ENCODE results near the gene FAM227A.

Gene FAM227A

DNA sequence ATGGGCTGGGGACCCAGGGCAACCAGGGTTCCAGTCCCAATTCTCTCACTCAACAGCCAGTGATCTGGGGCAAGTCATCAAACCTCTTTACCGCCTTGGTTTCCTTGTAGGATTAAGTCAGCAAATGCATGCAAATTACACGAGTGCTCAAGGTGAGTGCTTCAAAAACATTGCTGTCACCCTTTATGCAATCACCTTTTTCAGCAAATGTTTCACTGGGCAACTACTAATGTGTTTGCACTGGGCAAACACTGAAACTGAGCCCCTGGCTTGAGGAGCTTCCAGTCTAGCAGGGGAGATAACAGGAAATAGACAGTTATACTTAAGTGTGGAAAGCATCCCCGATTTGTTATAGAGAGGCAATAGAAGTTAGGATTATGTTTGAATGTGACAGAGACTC lies 48.5 kb downstream of the FAM227A start:
- no peak for TF ChIP-seq EGR1 (IDR thresholded peaks at IDR 0.05)
- TF ChIP-seq, protein P1, sequence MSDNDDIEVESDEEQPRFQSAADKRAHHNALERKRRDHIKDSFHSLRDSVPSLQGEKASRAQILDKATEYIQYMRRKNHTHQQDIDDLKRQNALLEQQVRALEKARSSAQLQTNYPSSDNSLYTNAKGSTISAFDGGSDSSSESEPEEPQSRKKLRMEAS (IDR thresholded peaks at IDR 0.05): no peak
- no peak for TF ChIP-seq TAF1 (IDR thresholded peaks at IDR 0.05; ENCODE audit: low read depth)
- TF ChIP-seq EP300 (IDR thresholded peaks at IDR 0.05; ENCODE audit: borderline replicate concordance): no peak
- TF ChIP-seq ZBTB7A (IDR thresholded peaks at IDR 0.05; ENCODE audit: low read depth): no peak
- TF ChIP-seq, protein P2, sequence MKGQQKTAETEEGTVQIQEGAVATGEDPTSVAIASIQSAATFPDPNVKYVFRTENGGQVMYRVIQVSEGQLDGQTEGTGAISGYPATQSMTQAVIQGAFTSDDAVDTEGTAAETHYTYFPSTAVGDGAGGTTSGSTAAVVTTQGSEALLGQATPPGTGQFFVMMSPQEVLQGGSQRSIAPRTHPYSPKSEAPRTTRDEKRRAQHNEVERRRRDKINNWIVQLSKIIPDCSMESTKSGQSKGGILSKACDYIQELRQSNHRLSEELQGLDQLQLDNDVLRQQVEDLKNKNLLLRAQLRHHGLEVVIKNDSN (IDR thresholded peaks at IDR 0.05): no peak
- TF ChIP-seq TCF12 (IDR thresholded peaks at IDR 0.05; ENCODE audit: low read depth): no peak
- TF ChIP-seq CREB1 (IDR thresholded peaks at IDR 0.05; ENCODE audit: low read depth): no peak
- TF ChIP-seq CEBPB (IDR thresholded peaks at IDR 0.05): no peak
- TF ChIP-seq, protein P3, sequence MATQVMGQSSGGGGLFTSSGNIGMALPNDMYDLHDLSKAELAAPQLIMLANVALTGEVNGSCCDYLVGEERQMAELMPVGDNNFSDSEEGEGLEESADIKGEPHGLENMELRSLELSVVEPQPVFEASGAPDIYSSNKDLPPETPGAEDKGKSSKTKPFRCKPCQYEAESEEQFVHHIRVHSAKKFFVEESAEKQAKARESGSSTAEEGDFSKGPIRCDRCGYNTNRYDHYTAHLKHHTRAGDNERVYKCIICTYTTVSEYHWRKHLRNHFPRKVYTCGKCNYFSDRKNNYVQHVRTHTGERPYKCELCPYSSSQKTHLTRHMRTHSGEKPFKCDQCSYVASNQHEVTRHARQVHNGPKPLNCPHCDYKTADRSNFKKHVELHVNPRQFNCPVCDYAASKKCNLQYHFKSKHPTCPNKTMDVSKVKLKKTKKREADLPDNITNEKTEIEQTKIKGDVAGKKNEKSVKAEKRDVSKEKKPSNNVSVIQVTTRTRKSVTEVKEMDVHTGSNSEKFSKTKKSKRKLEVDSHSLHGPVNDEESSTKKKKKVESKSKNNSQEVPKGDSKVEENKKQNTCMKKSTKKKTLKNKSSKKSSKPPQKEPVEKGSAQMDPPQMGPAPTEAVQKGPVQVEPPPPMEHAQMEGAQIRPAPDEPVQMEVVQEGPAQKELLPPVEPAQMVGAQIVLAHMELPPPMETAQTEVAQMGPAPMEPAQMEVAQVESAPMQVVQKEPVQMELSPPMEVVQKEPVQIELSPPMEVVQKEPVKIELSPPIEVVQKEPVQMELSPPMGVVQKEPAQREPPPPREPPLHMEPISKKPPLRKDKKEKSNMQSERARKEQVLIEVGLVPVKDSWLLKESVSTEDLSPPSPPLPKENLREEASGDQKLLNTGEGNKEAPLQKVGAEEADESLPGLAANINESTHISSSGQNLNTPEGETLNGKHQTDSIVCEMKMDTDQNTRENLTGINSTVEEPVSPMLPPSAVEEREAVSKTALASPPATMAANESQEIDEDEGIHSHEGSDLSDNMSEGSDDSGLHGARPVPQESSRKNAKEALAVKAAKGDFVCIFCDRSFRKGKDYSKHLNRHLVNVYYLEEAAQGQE (IDR thresholded peaks at IDR 0.05; ENCODE audit: low read depth): no peak
- no peak for TF ChIP-seq RAD21 (IDR thresholded peaks at IDR 0.05; ENCODE audit: low read depth)
- TF ChIP-seq TEAD4 (IDR thresholded peaks at IDR 0.05): no peak
- no peak for TF ChIP-seq FOXM1 (IDR thresholded peaks at IDR 0.05; ENCODE audit: borderline replicate concordance, low read depth)
- no peak for TF ChIP-seq NFIC (IDR thresholded peaks at IDR 0.05)
- no peak for TF ChIP-seq YY1 (IDR thresholded peaks at IDR 0.05; ENCODE audit: low read depth)

DNA sequence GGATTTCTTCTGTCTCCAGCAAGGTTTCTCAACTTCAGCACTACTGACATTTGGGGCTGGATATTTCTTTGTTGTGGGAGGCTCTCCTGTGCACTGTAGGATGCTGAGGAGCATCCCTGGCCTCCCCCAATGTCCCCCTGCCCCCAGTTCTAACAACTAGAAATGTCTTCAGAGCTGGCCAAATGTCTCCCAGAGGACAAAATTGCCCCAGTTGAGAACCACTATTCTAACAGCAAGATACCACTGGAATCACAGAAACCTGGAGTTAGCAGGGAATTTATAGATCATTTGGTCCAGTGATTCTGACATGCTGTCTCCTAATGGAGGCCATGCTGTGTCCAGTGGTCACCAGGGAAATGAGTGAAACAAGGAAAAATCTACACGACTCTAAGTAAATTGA lies 54.0 kb downstream of the FAM227A start:
- no peak for TF ChIP-seq TEAD4 (IDR thresholded peaks at IDR 0.05)
- TF ChIP-seq CREB1 (IDR thresholded peaks at IDR 0.05; ENCODE audit: low read depth): no peak

DNA sequence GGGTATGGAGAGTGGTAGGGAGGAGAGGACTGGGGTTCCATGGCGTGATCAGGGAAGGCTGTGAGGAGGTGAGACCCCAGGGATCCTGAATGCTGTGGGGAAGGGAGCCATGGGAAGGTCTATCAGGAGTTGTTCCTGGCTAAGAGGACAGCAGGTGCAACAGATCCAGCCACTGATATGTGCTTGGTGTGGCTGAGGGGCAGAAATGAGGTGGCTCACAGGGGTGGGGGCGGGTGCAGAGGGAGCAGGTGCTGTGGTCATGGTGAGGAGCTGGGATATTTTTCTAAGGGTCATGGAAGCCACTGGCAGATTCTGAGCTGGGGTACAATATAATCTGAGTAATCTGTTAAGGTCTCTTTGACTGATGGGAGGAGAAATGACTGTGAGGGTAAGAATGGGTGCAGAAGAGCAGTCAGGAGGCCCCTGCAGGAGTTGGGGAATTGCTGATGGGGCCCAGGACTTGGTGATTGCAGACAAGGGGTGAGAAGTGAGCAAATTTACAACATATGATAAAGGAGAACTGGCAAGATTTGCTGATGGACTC lies 54.9 kb downstream of the FAM227A start:
- TF ChIP-seq TEAD4 (IDR thresholded peaks at IDR 0.05) (no peak), TCF12 (IDR thresholded peaks at IDR 0.05; ENCODE audit: low read depth) (no peak), TAF1 (IDR thresholded peaks at IDR 0.05; ENCODE audit: low read depth) (no peak), RAD21 (IDR thresholded peaks at IDR 0.05; ENCODE audit: low read depth) (no peak), YY1 (IDR thresholded peaks at IDR 0.05; ENCODE audit: low read depth) (no peak), EP300 (IDR thresholded peaks at IDR 0.05; ENCODE audit: borderline replicate concordance) (no peak), CEBPB (IDR thresholded peaks at IDR 0.05) (no peak), EGR1 (IDR thresholded peaks at IDR 0.05) (no peak), ZBTB7A (IDR thresholded peaks at IDR 0.05; ENCODE audit: low read depth) (no peak)
- TF ChIP-seq, protein P2 (IDR thresholded peaks at IDR 0.05): no peak

DNA sequence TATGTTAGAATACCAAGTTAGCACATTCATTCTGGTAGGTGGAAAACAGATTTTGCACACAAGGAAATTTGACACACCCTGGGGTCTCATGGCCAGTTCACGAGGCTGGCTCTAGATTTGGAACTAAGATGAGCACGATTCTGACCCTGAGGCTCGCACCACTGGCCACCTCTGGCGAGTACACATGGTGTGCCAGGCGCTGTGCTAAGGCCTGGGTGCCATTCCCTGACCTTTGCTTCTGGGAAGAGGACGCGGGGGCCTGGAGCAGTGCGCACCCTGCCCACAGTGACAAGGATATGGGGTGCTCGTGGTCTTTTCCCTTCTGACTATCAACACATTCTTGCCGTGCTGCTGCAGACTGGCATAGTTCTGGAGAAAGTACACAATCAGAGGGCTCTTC lies 56.7 kb downstream of the FAM227A start:
- TF ChIP-seq ZBTB7A (IDR thresholded peaks at IDR 0.05; ENCODE audit: low read depth): no peak
- TF ChIP-seq RAD21 (IDR thresholded peaks at IDR 0.05; ENCODE audit: low read depth): no peak
- no peak for TF ChIP-seq CREB1 (IDR thresholded peaks at IDR 0.05; ENCODE audit: low read depth)
- TF ChIP-seq TAF1 (IDR thresholded peaks at IDR 0.05; ENCODE audit: low read depth): no peak
- no peak for TF ChIP-seq EP300 (IDR thresholded peaks at IDR 0.05; ENCODE audit: borderline replicate concordance)
- no peak for TF ChIP-seq EGR1 (IDR thresholded peaks at IDR 0.05)
- TF ChIP-seq, protein P1 (IDR thresholded peaks at IDR 0.05): no peak
- TF ChIP-seq YY1 (IDR thresholded peaks at IDR 0.05; ENCODE audit: low read depth): no peak
- no peak for TF ChIP-seq CEBPB (IDR thresholded peaks at IDR 0.05)
- no peak for TF ChIP-seq FOXM1 (IDR thresholded peaks at IDR 0.05; ENCODE audit: borderline replicate concordance, low read depth)
- TF ChIP-seq, protein P2 (IDR thresholded peaks at IDR 0.05): no peak
- TF ChIP-seq TCF12 (IDR thresholded peaks at IDR 0.05; ENCODE audit: low read depth): no peak
- TF ChIP-seq NFIC (IDR thresholded peaks at IDR 0.05): no peak
- TF ChIP-seq, protein P3 (IDR thresholded peaks at IDR 0.05; ENCODE audit: low read depth): no peak
- TF ChIP-seq TEAD4 (IDR thresholded peaks at IDR 0.05): no peak

DNA sequence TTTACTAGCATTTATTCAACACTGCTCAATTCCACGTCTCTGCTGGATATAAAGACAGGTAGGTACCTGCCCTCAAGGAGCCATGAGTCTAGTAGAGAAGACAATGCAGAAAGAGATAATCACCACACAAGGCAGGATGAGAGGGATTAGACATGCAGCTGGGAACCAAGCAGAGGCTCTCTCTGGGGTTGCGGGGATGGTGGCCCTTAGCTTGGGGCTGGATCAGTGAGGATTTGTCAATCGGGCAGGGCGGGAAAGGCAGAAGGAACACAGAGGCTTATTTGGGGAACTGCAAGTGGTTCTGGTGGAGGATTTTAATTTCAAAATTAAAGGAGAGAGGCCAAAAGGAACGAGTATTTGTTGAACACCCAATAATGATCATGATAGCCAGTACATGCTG lies 77.7 kb downstream of the FAM227A start:
- no peak for TF ChIP-seq EP300 (IDR thresholded peaks at IDR 0.05; ENCODE audit: borderline replicate concordance)
- no peak for TF ChIP-seq TCF12 (IDR thresholded peaks at IDR 0.05; ENCODE audit: low read depth)
- no peak for TF ChIP-seq TAF1 (IDR thresholded peaks at IDR 0.05; ENCODE audit: low read depth)
- no peak for TF ChIP-seq RAD21 (IDR thresholded peaks at IDR 0.05; ENCODE audit: low read depth)
- no peak for TF ChIP-seq TEAD4 (IDR thresholded peaks at IDR 0.05)
- no peak for TF ChIP-seq NFIC (IDR thresholded peaks at IDR 0.05)
- no peak for TF ChIP-seq EGR1 (IDR thresholded peaks at IDR 0.05)
- no peak for TF ChIP-seq CEBPB (IDR thresholded peaks at IDR 0.05)
